H9 (cell line): Measurements from ENCODE around the gene SLC9A5. TPM values are rescaled to one million over a fixed set of nuclear protein-coding genes. Genes with fewer than 3 reads are reported as not detected.

Experiments used
- DNase-seq: peaks from one replicate; pipeline ENCODE4 v3.0.0-alpha.2; 2017
- H2AFZ ChIP-seq: one replicate; pipeline ENCODE4 v1.6.1; 2013; ENCODE audit warnings: mild to moderate bottlenecking, low read length, control low read depth, moderate library complexity
- H2AK5ac ChIP-seq: 2 replicates; pipeline ENCODE4 v1.6.1; 2013; ENCODE audit warnings: low read length, control low read depth, mixed read lengths; ENCODE audit not compliant: insufficient read length
- H2BK120ac ChIP-seq: one replicate; pipeline ENCODE4 v1.6.1; 2013; ENCODE audit warnings: low read depth, mild to moderate bottlenecking, low read length, control low read depth, inconsistent platforms; ENCODE audit not compliant: poor library complexity, severe bottlenecking
- H2BK12ac ChIP-seq: 2 replicates; pipeline ENCODE4 v1.6.1; 2013; ENCODE audit warnings: low read length, control low read depth, mixed read lengths, low read depth; ENCODE audit not compliant: insufficient read length
- H2BK15ac ChIP-seq: 2 replicates; pipeline ENCODE4 v1.6.1; 2013; ENCODE audit warnings: low read depth, low read length, control low read depth
- H2BK20ac ChIP-seq: one replicate; pipeline ENCODE4 v1.6.1; 2013; ENCODE audit warnings: low read depth, mild to moderate bottlenecking, low read length, control low read depth, inconsistent platforms; ENCODE audit not compliant: poor library complexity, severe bottlenecking
- H2BK5ac ChIP-seq: 2 replicates; pipeline ENCODE4 v1.6.1; 2013; ENCODE audit warnings: low read length, control low read depth, mixed read lengths; ENCODE audit not compliant: insufficient read length
- H3K14ac ChIP-seq: 2 replicates; pipeline ENCODE4 v1.6.1; 2013; ENCODE audit warnings: low read length, control low read depth; ENCODE audit not compliant: insufficient read depth
- H3K18ac ChIP-seq: 2 replicates; pipeline ENCODE4 v1.6.1; 2013; ENCODE audit warnings: low read depth, mild to moderate bottlenecking, mixed read lengths, low read length, control low read depth; ENCODE audit not compliant: insufficient read length
- H3K23ac ChIP-seq: 2 replicates; pipeline ENCODE4 v1.6.1; 2013; ENCODE audit warnings: low read length, control low read depth, mixed read lengths, low read depth; ENCODE audit not compliant: insufficient read length
- H3K23me2 ChIP-seq: 2 replicates; pipeline ENCODE4 v1.6.1; 2013; ENCODE audit warnings: low read depth, mild to moderate bottlenecking, mixed read lengths, low read length, control low read depth; ENCODE audit not compliant: insufficient read length, poor library complexity, severe bottlenecking
- H3K27ac ChIP-seq: 2 replicates; pipeline ENCODE4 v1.5.1; 2013; ENCODE audit warnings: low read length, control low read depth, mixed read lengths, low read depth; ENCODE audit not compliant: insufficient read length
- H3K27me3 ChIP-seq: 2 replicates; pipeline ENCODE4 v1.6.1; 2013; ENCODE audit warnings: low read length, control low read depth, inconsistent platforms; ENCODE audit not compliant: insufficient read depth
- H3K4ac ChIP-seq: 2 replicates; pipeline ENCODE4 v1.6.1; 2013; ENCODE audit warnings: low read depth, mild to moderate bottlenecking, control low read depth, inconsistent platforms, low read length, moderate library complexity
- H3K4me1 ChIP-seq: 2 replicates; pipeline ENCODE4 v1.6.1; 2013; ENCODE audit warnings: low read length, control low read depth, inconsistent platforms; ENCODE audit not compliant: insufficient read depth
- H3K4me2 ChIP-seq: 2 replicates; pipeline ENCODE4 v1.6.1; 2013; ENCODE audit warnings: low read length, control low read depth, mixed read lengths; ENCODE audit not compliant: insufficient read length, insufficient read depth
- H3K56ac ChIP-seq: 2 replicates; pipeline ENCODE4 v1.6.1; 2013; ENCODE audit warnings: low read depth, mild to moderate bottlenecking, mixed read lengths, low read length, control low read depth; ENCODE audit not compliant: insufficient read length
- H3K79me1 ChIP-seq: 2 replicates; pipeline ENCODE4 v1.6.1; 2013; ENCODE audit warnings: low read depth, mild to moderate bottlenecking, moderate library complexity, low read length, control low read depth, inconsistent platforms; ENCODE audit not compliant: insufficient read depth, poor library complexity, severe bottlenecking
- H3K79me2 ChIP-seq: 2 replicates; pipeline ENCODE4 v1.6.1; 2013; ENCODE audit warnings: low read length, control low read depth, inconsistent platforms; ENCODE audit not compliant: insufficient read depth
- H3K9ac ChIP-seq: 2 replicates; pipeline ENCODE4 v1.6.1; 2013; ENCODE audit warnings: low read length, control low read depth, mixed read lengths; ENCODE audit not compliant: insufficient read length; ENCODE audit errors: extremely low read depth
- H3K9me3 ChIP-seq: one replicate; pipeline ENCODE4 v1.6.1; 2013; ENCODE audit warnings: low read depth, low read length, inconsistent platforms; ENCODE audit not compliant: control insufficient read depth
- H3T11ph ChIP-seq: one replicate; pipeline ENCODE4 v1.6.1; 2013; ENCODE audit warnings: mild to moderate bottlenecking, low read length, control low read depth, inconsistent platforms
- H4K20me1 ChIP-seq: one replicate; pipeline ENCODE4 v1.6.1; 2013; ENCODE audit not compliant: control insufficient read depth, insufficient read length, insufficient read depth
- H4K5ac ChIP-seq: 2 replicates; pipeline ENCODE4 v1.6.1; 2013; ENCODE audit warnings: low read depth, mild to moderate bottlenecking, mixed read lengths, low read length, control low read depth; ENCODE audit not compliant: insufficient read length
- H4K8ac ChIP-seq: replicated peaks from 2 replicates; pipeline ENCODE4 v1.6.1; 2013; ENCODE audit warnings: low read length, control low read depth, mixed read lengths, low read depth; ENCODE audit not compliant: insufficient read length
- H4K91ac ChIP-seq: 2 replicates; pipeline ENCODE4 v1.6.1; 2013; ENCODE audit warnings: low read depth, mild to moderate bottlenecking, moderate library complexity, mixed read lengths, low read length, control low read depth; ENCODE audit not compliant: insufficient read length
- H3K27ac Mint-ChIP-seq, 3 experiments: 2 replicates in 2 of 3; 3 replicates in 1 of 3; pipeline ENCODE4 v1.8.0; 2020 to 2021; ENCODE audit warnings: mixed read lengths in 3 of 3, mild to moderate bottlenecking in 1 of 3, moderate library complexity in 1 of 3
- H3K27me3 Mint-ChIP-seq: 2 replicates; pipeline ENCODE4 v1.8.0; 2021; ENCODE audit warnings: low read depth, mild to moderate bottlenecking, moderate library complexity, mixed read lengths
- H3K36me3 Mint-ChIP-seq, 3 experiments: 2 replicates in 2 of 3; 3 replicates in 1 of 3; pipeline ENCODE4 v1.8.0; 2020 to 2021; ENCODE audit warnings: low read depth in 3 of 3, mixed read lengths in 3 of 3; ENCODE audit not compliant: insufficient read depth in 1 of 3
- H3K4me1 Mint-ChIP-seq, 2 experiments: 2 replicates each; pipeline ENCODE4 v1.8.0; 2020; ENCODE audit warnings: mixed read lengths in 2 of 2
- H3K4me3 Mint-ChIP-seq, 2 experiments: 2 replicates in 1 of 2; 3 replicates in 1 of 2; pipeline ENCODE4 v1.8.0; 2020 to 2021; ENCODE audit warnings: mild to moderate bottlenecking in 2 of 2, mixed read lengths in 2 of 2, moderate library complexity in 1 of 2
- H3K9me3 Mint-ChIP-seq, 2 experiments: 2 replicates in 1 of 2; 3 replicates in 1 of 2; pipeline ENCODE4 v1.8.0; 2020; ENCODE audit warnings: mild to moderate bottlenecking in 2 of 2, mixed read lengths in 2 of 2, moderate library complexity in 1 of 2
- WGBS: extraction: QIAGEN DNeasy Blood & Tissue Kit; methylation state at CpG from one replicate; pipeline ENCODE4 v1.1.7; 2013; ENCODE audit warnings: missing lambda C conversion rate, low lambda C conversion rate, mixed read lengths; ENCODE audit not compliant: insufficient read length; ENCODE audit errors: extremely low coverage; 5-methylcytosine and 5-hydroxymethylcytosine counted together
- total RNA-seq: library from RNA; stranded (reverse); gene quantifications from 2 replicates; pipeline ENCODE4 v1.2.1, GENCODE V29; 2021
- TF ChIP-seq, protein P1 (sequence below): fragments of 200-600 bp; sonication (generic); conservative IDR thresholded peaks from 3 replicates; pipeline ENCODE4 v1.8.0; 2021; ENCODE audit warnings: antibody characterized with exemption, mild to moderate bottlenecking

The SLC9A5 gene
- total RNA-seq, 1 experiment from 2014 or later, result 9.1 TPM

DNA sequence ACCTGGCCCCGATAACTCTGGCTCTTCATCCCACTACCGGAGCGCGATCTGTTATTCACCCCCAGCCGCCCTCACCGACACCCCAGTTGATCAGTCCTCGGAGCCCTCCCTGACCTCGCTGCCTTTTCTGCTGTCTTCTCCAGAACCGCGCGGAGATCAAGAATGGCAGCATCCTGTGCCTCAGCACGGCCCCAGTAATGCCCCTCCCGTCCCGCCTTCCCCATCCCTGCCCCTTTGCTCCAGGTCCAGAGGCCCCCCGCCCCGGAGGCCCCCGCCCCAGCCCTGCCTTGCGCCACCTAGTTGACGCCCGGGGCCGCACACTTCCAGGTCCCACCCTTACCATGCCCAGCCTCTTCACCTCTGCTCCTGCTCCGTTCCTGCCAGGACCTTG, 49.0 kb upstream of the SLC9A5 start:
- peaks cover 7 to 12% of the 10 kb centered on the region in 2 experiments for H3K4me1 Mint-ChIP-seq
- no peak overlapping the region for H4K91ac ChIP-seq
- H3K79me1 ChIP-seq, result no peaks in the 10 kb centered on the region
- no peak overlapping the region for H2BK20ac ChIP-seq
- no peak overlapping the region for H2AFZ ChIP-seq
- H3K23me2 ChIP-seq, result no peaks in the 10 kb centered on the region
- H3K79me2 ChIP-seq, result no peaks in the 10 kb centered on the region
- H3K4me1 ChIP-seq, result no peaks in the 10 kb centered on the region
- H4K20me1 ChIP-seq, result no peaks in the 10 kb centered on the region
- no peak overlapping the region for H2BK15ac ChIP-seq
- H2AK5ac ChIP-seq, result no peak overlapping the region
- peak overlapping the region; percentile 47 for H3K4me2 ChIP-seq
- H3K9me3 ChIP-seq, result no peaks in the 10 kb centered on the region
- H3K9ac ChIP-seq, result no peak overlapping the region
- no peak overlapping the region for H4K5ac ChIP-seq
- no peak overlapping the region for H3K56ac ChIP-seq
- no peak overlapping the region for H3K4ac ChIP-seq
- peaks cover 26 to 63% (median 38%) of the 10 kb centered on the region in 3 experiments for H3K36me3 Mint-ChIP-seq
- no peak overlapping the region for H3K23ac ChIP-seq
- no peak overlapping the region for H2BK12ac ChIP-seq
- no peak overlapping the region for H4K8ac ChIP-seq
- no peak overlapping the region for H2BK120ac ChIP-seq
- TF ChIP-seq, protein P1, sequence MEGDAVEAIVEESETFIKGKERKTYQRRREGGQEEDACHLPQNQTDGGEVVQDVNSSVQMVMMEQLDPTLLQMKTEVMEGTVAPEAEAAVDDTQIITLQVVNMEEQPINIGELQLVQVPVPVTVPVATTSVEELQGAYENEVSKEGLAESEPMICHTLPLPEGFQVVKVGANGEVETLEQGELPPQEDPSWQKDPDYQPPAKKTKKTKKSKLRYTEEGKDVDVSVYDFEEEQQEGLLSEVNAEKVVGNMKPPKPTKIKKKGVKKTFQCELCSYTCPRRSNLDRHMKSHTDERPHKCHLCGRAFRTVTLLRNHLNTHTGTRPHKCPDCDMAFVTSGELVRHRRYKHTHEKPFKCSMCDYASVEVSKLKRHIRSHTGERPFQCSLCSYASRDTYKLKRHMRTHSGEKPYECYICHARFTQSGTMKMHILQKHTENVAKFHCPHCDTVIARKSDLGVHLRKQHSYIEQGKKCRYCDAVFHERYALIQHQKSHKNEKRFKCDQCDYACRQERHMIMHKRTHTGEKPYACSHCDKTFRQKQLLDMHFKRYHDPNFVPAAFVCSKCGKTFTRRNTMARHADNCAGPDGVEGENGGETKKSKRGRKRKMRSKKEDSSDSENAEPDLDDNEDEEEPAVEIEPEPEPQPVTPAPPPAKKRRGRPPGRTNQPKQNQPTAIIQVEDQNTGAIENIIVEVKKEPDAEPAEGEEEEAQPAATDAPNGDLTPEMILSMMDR, result peak; percentile 57
- 0 out of 2 replicates have a peak, but pooled peaks cover 2% of the 10 kb centered on the region for H3K27me3 Mint-ChIP-seq
- H3K14ac ChIP-seq, result no peak overlapping the region
- H3K9me3 Mint-ChIP-seq, result no peaks in the 10 kb centered on the region
- DNase-seq, result peak; percentile 78
- H3K27ac ChIP-seq, result no peak overlapping the region
- H3K27me3 ChIP-seq, result no peaks in the 10 kb centered on the region
- H3K18ac ChIP-seq, result no peak overlapping the region
- no peak overlapping the region for H2BK5ac ChIP-seq
- H3K4me3 Mint-ChIP-seq, result peak overlapping the region; percentile 71 to 80
- no peak overlapping the region for H3T11ph ChIP-seq
- peak overlapping the region; percentile 68 to 94 (median 70); a peak in 5 of 7 replicates for H3K27ac Mint-ChIP-seq
- no CpG with 5 or more reads among the region's 22 CpGs for WGBS
